Stimulated activated naive CD8-positive, alpha-beta T cell treated with anti-CD3 and anti-CD28 coated beads, Interleukin-15, Interleukin-2, amounts not matched to agents 100 ng/mL and 50 ng/mL, for 24 hours (primary cell): ENCODE data around the gene SH3YL1.
A peak's percentile ranks its signal among the peaks of the same experiment; 100 is the strongest.

ENCODE experiments used
- H3K27ac Mint-ChIP-seq: one replicate; pipeline ENCODE4 v1.8.0; 2021; ENCODE audit warnings: mild to moderate bottlenecking, mixed read lengths
- H3K27me3 Mint-ChIP-seq: one replicate; pipeline ENCODE4 v1.8.0; 2021; ENCODE audit warnings: mixed read lengths
- H3K36me3 Mint-ChIP-seq: one replicate; pipeline ENCODE4 v1.8.0; 2021; ENCODE audit warnings: low read depth, mixed read lengths
- H3K4me1 Mint-ChIP-seq: one replicate; pipeline ENCODE4 v1.8.0; 2021; ENCODE audit warnings: low read depth, mixed read lengths
- H3K4me3 Mint-ChIP-seq: one replicate; pipeline ENCODE4 v1.8.0; 2021; ENCODE audit warnings: mild to moderate bottlenecking, mixed read lengths
- H3K9me3 Mint-ChIP-seq: one replicate; pipeline ENCODE4 v1.8.0; 2021; ENCODE audit warnings: mixed read lengths

Gene SH3YL1

DNA sequence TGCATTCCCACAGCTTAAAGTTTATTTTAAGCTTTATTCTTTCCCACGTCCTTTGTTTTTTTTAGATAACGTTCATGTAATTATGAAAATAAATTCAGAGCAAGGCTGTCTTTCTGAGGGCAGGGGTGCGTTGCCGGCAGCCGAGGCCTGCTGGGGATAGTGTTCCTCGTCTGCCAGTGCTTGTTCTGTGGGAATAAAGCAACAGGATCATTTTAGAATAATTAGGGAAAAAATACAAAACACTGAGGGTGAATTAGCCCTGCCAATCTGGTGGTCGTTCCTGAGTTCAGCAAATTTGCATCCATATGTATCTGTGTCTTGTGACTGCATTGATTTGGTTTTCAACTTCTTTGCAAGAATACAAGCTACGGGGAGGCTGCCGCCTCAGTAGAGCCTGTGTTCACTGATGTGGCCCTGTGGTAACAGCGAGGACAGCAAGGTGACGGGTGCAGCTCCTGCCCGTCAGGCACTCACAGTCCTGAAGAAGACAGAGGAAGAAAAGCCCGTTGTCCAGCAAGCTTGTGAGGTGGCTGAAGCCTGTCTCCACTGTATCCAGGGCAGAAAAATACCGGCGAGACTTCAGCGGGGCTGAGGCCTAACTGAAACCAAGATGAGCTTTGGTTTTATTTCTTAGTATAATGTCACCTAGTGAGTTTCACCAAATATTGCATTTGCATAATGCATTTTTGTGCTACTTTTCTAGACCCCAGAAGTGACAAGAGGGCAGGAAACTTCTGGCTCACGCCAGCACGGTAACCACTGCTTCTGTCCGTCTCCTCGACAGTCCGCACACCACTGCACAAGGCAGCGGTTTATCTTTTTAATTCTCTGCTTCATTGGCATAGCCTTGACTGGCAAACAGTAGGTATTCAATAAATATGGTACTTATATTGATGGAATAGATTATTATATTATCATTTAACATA lies 64.5 kb downstream of the SH3YL1 start:
- H3K4me1 Mint-ChIP-seq: peaks cover 6% of the 10 kb centered on the region
- H3K4me3 Mint-ChIP-seq: no peak overlapping the region
- no peaks in the 10 kb centered on the region for H3K36me3 Mint-ChIP-seq
- no peak overlapping the region for H3K27ac Mint-ChIP-seq
- H3K9me3 Mint-ChIP-seq: peaks cover 3% of the 10 kb centered on the region
- no peaks in the 10 kb centered on the region for H3K27me3 Mint-ChIP-seq

GRCh38 chr2:196406-196805 lies 67.4 kb downstream of the SH3YL1 start:
- H3K27ac Mint-ChIP-seq: no peak overlapping the region
- H3K27me3 Mint-ChIP-seq: no peaks in the 10 kb centered on the region

DNA sequence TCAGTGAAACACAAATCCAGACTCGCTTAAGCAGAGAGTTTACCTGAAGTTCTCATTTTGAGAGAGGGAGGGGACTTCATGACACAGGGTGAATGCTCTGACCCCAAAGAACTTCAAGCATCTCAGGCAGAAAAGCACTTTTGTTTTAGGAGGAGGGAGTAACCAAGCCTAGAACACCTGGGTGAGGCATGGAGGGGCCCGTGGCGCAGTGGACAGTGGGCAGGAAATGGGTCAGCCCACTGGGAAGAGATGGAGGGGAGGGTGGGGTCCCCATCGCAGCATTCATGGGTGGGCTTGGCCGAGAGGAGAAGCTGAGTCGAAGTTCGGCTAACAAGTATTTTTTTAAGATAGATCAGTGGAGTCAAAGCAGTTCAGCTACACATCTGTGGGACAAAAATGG lies 67.9 kb downstream of the SH3YL1 start:
- no peak overlapping the region for H3K4me3 Mint-ChIP-seq
- H3K27ac Mint-ChIP-seq: no peak overlapping the region
- H3K27me3 Mint-ChIP-seq: no peaks in the 10 kb centered on the region
- no peaks in the 10 kb centered on the region for H3K36me3 Mint-ChIP-seq
- peaks cover 17% of the 10 kb centered on the region for H3K4me1 Mint-ChIP-seq
- H3K9me3 Mint-ChIP-seq: no peaks in the 10 kb centered on the region

More at GRCh38 chr2:196406-196805, 67.4 kb downstream of the SH3YL1 start:
- no peaks in the 10 kb centered on the region for H3K9me3 Mint-ChIP-seq
- no peak overlapping the region for H3K4me3 Mint-ChIP-seq
- peaks cover 17% of the 10 kb centered on the region for H3K4me1 Mint-ChIP-seq
- no peaks in the 10 kb centered on the region for H3K36me3 Mint-ChIP-seq

- H3K27me3 Mint-ChIP-seq: no peaks in the 10 kb centered on the region
- H3K27ac Mint-ChIP-seq: peak overlapping the region; percentile 40
- H3K36me3 Mint-ChIP-seq: no peaks in the 10 kb centered on the region
- H3K4me3 Mint-ChIP-seq: no peak overlapping the region
- H3K4me1 Mint-ChIP-seq: peaks cover 17% of the 10 kb centered on the region
- peaks cover 3% of the 10 kb centered on the region for H3K9me3 Mint-ChIP-seq
These were observed 70.6 kb downstream of the SH3YL1 start for GRCh38 chr2:193141-193671.

- H3K4me1 Mint-ChIP-seq: peaks cover 17% of the 10 kb centered on the region
- peaks cover 9% of the 10 kb centered on the region for H3K9me3 Mint-ChIP-seq
- H3K27me3 Mint-ChIP-seq: no peaks in the 10 kb centered on the region
- H3K27ac Mint-ChIP-seq: no peak overlapping the region
- H3K36me3 Mint-ChIP-seq: no peaks in the 10 kb centered on the region
- no peak overlapping the region for H3K4me3 Mint-ChIP-seq
These were observed 72.3 kb downstream of the SH3YL1 start for GRCh38 chr2:191311-192190.

GRCh38 chr2:187825-188224 lies 76.0 kb downstream of the SH3YL1 start:
- H3K27ac Mint-ChIP-seq: no peak overlapping the region
- peaks cover 2% of the 10 kb centered on the region for H3K36me3 Mint-ChIP-seq
- H3K4me1 Mint-ChIP-seq: peaks cover 18% of the 10 kb centered on the region
- H3K27me3 Mint-ChIP-seq: no peaks in the 10 kb centered on the region
- peaks cover 23% of the 10 kb centered on the region for H3K9me3 Mint-ChIP-seq
- H3K4me3 Mint-ChIP-seq: no peak overlapping the region

- Mint-ChIP-seq H3K4me1 (peaks cover 15% of the 10 kb centered on the region), H3K27ac (no peak overlapping the region), H3K4me3 (no peak overlapping the region)
These were observed 78.6 kb downstream of the SH3YL1 start for GRCh38 chr2:185221-185620.

DNA sequence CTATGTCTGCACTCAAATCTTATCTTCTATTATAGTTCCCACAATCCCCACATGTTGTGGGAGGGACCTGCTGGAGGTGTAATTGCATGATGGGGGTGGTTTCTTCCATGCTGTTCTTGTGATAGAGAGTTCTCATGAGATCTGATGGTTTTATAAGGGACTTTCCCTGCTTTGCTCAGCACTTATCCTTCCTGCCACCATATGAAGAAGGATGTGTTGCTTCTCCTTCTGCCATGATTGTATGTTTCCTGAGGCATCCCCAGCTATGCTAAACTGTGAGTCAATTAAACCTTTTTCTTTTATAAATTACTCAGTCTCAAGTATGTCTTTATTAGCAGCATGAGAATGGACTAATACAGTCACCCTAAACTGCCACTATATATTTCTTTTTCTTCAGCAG lies 79.1 kb downstream of the SH3YL1 start:
- Mint-ChIP-seq H3K4me1 (peaks cover 15% of the 10 kb centered on the region), H3K4me3 (no peak overlapping the region), H3K36me3 (peaks cover 3% of the 10 kb centered on the region), H3K9me3 (peaks cover 24% of the 10 kb centered on the region), H3K27me3 (no peaks in the 10 kb centered on the region), H3K27ac (no peak overlapping the region)

More at GRCh38 chr2:185221-185620, 78.6 kb downstream of the SH3YL1 start:
- H3K9me3 Mint-ChIP-seq: peaks cover 24% of the 10 kb centered on the region
- peaks cover 3% of the 10 kb centered on the region for H3K36me3 Mint-ChIP-seq
- H3K27me3 Mint-ChIP-seq: no peaks in the 10 kb centered on the region

DNA sequence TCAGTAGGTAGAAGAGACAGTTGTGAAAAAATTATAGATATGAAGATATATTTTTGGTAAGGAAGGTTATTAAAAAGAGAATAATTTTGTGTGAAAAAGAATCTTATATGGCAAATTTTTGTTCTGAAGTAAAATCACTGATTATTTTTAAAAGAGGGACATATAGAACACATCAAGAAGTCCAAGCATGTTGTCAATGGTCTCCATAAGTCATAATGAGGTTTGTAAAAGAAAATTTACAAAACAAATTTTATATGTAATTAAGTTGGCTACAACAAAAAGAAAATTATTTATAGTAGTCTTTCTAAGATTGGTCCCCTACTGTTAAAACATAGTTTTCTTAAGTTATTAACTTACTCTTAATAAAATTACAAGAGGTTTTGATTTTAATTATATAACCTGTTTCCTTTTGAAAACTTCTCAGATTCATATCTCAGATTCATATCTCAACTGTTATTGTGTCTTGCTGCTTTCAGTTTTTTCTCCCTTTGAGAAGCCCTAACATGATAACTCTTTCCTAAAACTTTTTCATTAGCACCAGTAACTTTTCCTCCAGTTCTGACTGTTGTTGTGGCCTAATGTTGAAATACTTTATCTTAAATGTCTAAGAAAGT lies 81.2 kb downstream of the SH3YL1 start:
- H3K27ac Mint-ChIP-seq: no peak overlapping the region
- H3K4me1 Mint-ChIP-seq: peaks cover 20% of the 10 kb centered on the region
- peaks cover 3% of the 10 kb centered on the region for H3K36me3 Mint-ChIP-seq
- H3K9me3 Mint-ChIP-seq: peaks cover 19% of the 10 kb centered on the region
- no peaks in the 10 kb centered on the region for H3K27me3 Mint-ChIP-seq
- no peak overlapping the region for H3K4me3 Mint-ChIP-seq

- H3K27me3 Mint-ChIP-seq: no peaks in the 10 kb centered on the region
- H3K36me3 Mint-ChIP-seq: peaks cover 3% of the 10 kb centered on the region
- peaks cover 42% of the 10 kb centered on the region for H3K4me1 Mint-ChIP-seq
- H3K9me3 Mint-ChIP-seq: peaks cover 15% of the 10 kb centered on the region
- H3K4me3 Mint-ChIP-seq: no peak overlapping the region
- no peak overlapping the region for H3K27ac Mint-ChIP-seq
These were observed 83.5 kb downstream of the SH3YL1 start for GRCh38 chr2:180311-180710.

DNA sequence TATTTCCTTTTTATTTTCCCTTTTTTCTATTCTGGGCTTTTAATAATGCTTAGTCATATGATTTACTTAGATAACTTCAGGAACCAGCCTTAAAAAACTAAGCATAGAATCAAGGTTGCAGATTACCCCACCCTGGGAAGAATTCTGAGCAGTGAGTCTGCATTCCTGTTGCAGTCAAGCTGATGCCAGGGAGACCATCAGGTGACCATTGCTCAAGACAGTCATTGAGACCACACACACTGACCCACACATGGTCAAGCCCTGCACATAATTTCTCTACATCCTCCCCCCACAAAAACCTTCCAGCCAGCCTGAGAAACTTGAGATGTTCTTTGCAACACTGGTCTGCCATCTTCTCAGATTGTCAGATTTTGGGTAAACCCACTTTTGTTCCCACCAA lies 83.9 kb downstream of the SH3YL1 start:
- Mint-ChIP-seq H3K9me3 (peaks cover 11% of the 10 kb centered on the region), H3K4me1 (peaks cover 42% of the 10 kb centered on the region), H3K36me3 (peaks cover 3% of the 10 kb centered on the region), H3K4me3 (no peak overlapping the region), H3K27ac (no peak overlapping the region), H3K27me3 (no peaks in the 10 kb centered on the region)

- Mint-ChIP-seq H3K27me3 (no peaks in the 10 kb centered on the region), H3K9me3 (no peaks in the 10 kb centered on the region), H3K27ac (no peak overlapping the region), H3K36me3 (peaks cover under 1% of the 10 kb centered on the region), H3K4me3 (no peak overlapping the region), H3K4me1 (peaks cover 34% of the 10 kb centered on the region)
These were observed 86.1 kb downstream of the SH3YL1 start for GRCh38 chr2:177733-178132.

GRCh38 chr2:176917-177316 lies 86.9 kb downstream of the SH3YL1 start:
- peaks cover 33% of the 10 kb centered on the region for H3K4me1 Mint-ChIP-seq
- no peaks in the 10 kb centered on the region for H3K27me3 Mint-ChIP-seq
- H3K4me3 Mint-ChIP-seq: no peak overlapping the region
- no peak overlapping the region for H3K27ac Mint-ChIP-seq
- H3K36me3 Mint-ChIP-seq: no peaks in the 10 kb centered on the region
- no peaks in the 10 kb centered on the region for H3K9me3 Mint-ChIP-seq

GRCh38 chr2:175880-176820 lies 87.7 kb downstream of the SH3YL1 start:
- H3K27me3 Mint-ChIP-seq: no peaks in the 10 kb centered on the region
- peaks cover 33% of the 10 kb centered on the region for H3K4me1 Mint-ChIP-seq
- H3K36me3 Mint-ChIP-seq: no peaks in the 10 kb centered on the region
- H3K4me3 Mint-ChIP-seq: peak overlapping the region; percentile 47
- H3K27ac Mint-ChIP-seq: no peak overlapping the region
- no peaks in the 10 kb centered on the region for H3K9me3 Mint-ChIP-seq
